ENCODE measurements around the gene LCE3C.
"Not testable (repeated sequence)": the region's sequence is repeated elsewhere in the genome, so short reads cannot be mapped to it uniquely, and the experiment has no call there.

Gene LCE3C

GRCh38 chr1:152599934-152600333 is at the start of gene LCE3C:
Gene LCE3C, plus strand, starts transcription at chr1:152600234. Its CDS starts 498 bp downstream, at chr1:152600732.
- no peak for DNase-seq (ENCODE audit: low read depth)

GRCh38 chr1:152565115-152565514 is 34.9 kb upstream of the LCE3C start:
- no peak for DNase-seq (ENCODE audit: low read depth)

GRCh38 chr1:152565535-152566215 is 34.4 kb upstream of the LCE3C start:
- DNase-seq (ENCODE audit: low read depth) = no peak

- DNase-seq (ENCODE audit: low read depth) = no peak
These were observed 33.4 kb upstream of the LCE3C start, which contains the start of gene LCE3E for GRCh38 chr1:152566681-152567080. Gene LCE3E, minus strand, starts transcription at chr1:152566780. Its CDS starts 572 bp downstream, at chr1:152566208.

- DNase-seq (ENCODE audit: low read depth) = no peak
These were observed 22.9 kb upstream of the LCE3C start for GRCh38 chr1:152577168-152577567.

GRCh38 chr1:152579526-152579925 is 20.5 kb upstream of the LCE3C start:
- not testable (repeated sequence) for DNase-seq (ENCODE audit: low read depth)

GRCh38 chr1:152580433-152580832 is 19.6 kb upstream of the LCE3C start, which contains the start of gene LCE3D:
Gene LCE3D, minus strand, starts transcription at chr1:152580516. Its CDS starts 580 bp downstream, at chr1:152579936.
- no peak for DNase-seq (ENCODE audit: low read depth)

GRCh38 chr1:152582647-152583046 is 17.4 kb upstream of the LCE3C start:
- no peak for DNase-seq (ENCODE audit: low read depth)

- DNase-seq (ENCODE audit: low read depth) = no peak
These were observed 14.4 kb upstream of the LCE3C start for GRCh38 chr1:152585586-152585985.

- DNase-seq (ENCODE audit: low read depth) = no peak
These were observed 3.0 kb upstream of the LCE3C start for GRCh38 chr1:152596986-152597385.

GRCh38 chr1:152613511-152613910 is 13.5 kb downstream of the LCE3C start, which contains the start of gene LCE3B:
Gene LCE3B, plus strand, starts transcription at chr1:152613811. Its CDS starts 0 bp downstream, at chr1:152613811.
- no peak for DNase-seq (ENCODE audit: low read depth)

GRCh38 chr1:152621993-152622392 is 22.0 kb downstream of the LCE3C start:
- DNase-seq (ENCODE audit: low read depth) = no peak

GRCh38 chr1:152622803-152623202 is 22.8 kb downstream of the LCE3C start, which contains the start of gene LCE3A:
Gene LCE3A, minus strand, starts transcription at chr1:152623103. Its CDS starts 0 bp downstream, at chr1:152623103.
- no peak for DNase-seq (ENCODE audit: low read depth)

GRCh38 chr1:152623203-152623844 is 23.3 kb downstream of the LCE3C start:
- no peak for DNase-seq (ENCODE audit: low read depth)

GRCh38 chr1:152626744-152627143 is 26.7 kb downstream of the LCE3C start:
- no peak for DNase-seq (ENCODE audit: low read depth)

- DNase-seq (ENCODE audit: low read depth) = no peak
These were observed 30.6 kb downstream of the LCE3C start for GRCh38 chr1:152630596-152630995.

- no peak for DNase-seq (ENCODE audit: low read depth)
These were observed 40.3 kb downstream of the LCE3C start for GRCh38 chr1:152640351-152640750.

- no peak for DNase-seq (ENCODE audit: low read depth)
These were observed 43.9 kb downstream of the LCE3C start for GRCh38 chr1:152643945-152644344.

- no peak for DNase-seq (ENCODE audit: low read depth)
These were observed 45.1 kb downstream of the LCE3C start for GRCh38 chr1:152645146-152645545.

GRCh38 chr1:152646656-152647055 is 46.6 kb downstream of the LCE3C start:
- no peak for DNase-seq (ENCODE audit: low read depth)
